Stimulated activated CD8-positive, alpha-beta memory T cell treated with anti-CD3 and anti-CD28 coated beads, Interleukin-12 subunit alpha, Interleukin-12 subunit beta, amount 100 ng/mL, for 24 hours (primary cell): ENCODE measurements around the gene ZBTB32.
"Not testable (repeated sequence)": the region's sequence is repeated elsewhere in the genome, so short reads cannot be mapped to it uniquely, and the experiment has no call there.

Source experiments
- DNase-seq: peaks from one replicate; pipeline ENCODE4 v3.0.0-alpha.2; 2020; ENCODE audit errors: extremely low read depth

The ZBTB32 gene

DNA sequence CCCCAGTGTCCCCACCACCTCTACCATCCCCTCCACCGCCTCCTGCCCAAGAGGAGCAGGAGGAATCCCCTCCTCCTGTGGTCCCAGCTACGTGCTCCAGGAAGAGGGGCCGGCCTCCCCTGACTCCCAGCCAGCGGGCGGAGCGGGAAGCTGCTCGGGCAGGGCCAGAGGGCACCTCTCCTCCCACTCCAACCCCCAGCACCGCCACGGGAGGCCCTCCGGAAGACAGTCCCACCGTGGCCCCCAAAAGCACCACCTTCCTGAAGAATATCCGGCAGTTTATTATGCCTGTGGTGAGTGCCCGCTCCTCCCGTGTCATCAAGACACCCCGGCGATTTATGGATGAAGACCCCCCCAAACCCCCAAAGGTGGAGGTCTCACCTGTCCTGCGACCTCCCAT lies 16.3 kb downstream of the ZBTB32 start:
- DNase-seq, result no peak

DNA sequence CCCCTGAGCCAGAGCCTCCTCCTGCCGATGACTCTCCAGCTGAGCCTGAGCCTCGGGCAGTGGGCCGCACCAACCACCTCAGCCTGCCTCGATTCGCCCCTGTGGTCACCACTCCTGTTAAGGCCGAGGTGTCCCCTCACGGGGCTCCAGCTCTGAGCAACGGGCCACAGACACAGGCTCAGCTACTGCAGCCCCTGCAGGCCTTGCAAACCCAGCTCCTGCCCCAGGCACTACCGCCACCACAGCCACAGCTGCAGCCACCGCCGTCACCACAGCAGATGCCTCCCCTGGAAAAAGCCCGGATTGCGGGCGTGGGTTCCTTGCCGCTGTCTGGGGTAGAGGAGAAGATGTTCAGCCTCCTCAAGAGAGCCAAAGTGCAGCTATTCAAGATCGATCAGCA lies 17.0 kb downstream of the ZBTB32 start:
- DNase-seq, result no peak

DNA sequence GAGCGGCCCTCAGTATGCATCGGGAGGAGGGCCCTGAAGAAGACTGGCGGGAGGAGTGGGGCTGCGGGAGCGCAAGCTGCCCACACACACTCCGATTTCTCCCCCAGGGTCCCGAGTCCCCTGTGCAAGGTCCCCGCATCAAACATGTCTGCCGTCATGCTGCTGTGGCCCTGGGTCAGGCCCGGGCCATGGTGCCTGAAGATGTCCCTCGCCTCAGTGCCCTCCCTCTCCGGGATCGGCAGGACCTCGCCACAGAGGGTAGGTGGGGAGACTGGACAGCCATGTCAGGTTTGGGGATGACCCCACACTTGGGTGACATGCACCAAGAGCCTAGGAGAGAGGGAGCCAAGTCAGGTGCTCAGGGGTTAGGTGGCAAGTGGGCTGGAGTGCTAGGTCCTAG lies 18.1 kb downstream of the ZBTB32 start:
- no peak for DNase-seq

DNA sequence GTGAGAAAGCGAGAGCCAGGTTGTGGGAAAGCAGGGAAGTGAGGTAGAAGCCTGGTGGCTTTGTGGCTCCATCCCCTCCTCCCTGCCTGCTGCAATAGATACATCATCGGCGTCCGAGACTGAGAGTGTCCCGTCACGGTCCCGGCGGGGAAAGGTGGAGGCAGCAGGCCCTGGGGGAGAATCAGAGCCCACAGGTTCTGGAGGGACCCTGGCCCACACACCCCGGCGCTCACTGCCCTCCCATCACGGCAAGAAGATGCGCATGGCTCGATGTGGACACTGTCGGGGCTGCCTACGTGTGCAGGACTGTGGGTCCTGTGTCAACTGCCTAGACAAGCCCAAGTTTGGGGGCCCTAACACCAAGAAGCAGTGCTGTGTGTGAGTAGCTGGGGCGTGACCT lies 18.5 kb downstream of the ZBTB32 start:
- DNase-seq, result no peak

DNA sequence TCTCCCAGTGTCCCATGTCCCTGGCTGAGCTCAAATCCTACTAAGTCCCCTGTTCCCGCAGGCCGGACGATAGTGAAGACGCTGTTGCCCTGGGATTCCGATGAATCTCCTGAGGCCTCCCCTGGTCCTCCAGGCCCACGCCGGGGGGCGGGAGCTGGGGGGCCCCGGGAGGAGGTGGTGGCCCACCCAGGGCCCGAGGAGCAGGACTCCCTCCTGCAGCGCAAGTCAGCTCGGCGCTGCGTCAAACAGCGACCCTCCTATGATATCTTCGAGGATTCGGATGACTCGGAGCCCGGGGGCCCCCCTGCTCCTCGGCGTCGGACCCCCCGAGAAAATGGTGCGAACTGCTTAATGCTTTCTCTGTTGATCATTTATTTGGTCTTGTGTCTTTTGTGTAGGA lies 19.3 kb downstream of the ZBTB32 start:
- DNase-seq, result no peak

DNA sequence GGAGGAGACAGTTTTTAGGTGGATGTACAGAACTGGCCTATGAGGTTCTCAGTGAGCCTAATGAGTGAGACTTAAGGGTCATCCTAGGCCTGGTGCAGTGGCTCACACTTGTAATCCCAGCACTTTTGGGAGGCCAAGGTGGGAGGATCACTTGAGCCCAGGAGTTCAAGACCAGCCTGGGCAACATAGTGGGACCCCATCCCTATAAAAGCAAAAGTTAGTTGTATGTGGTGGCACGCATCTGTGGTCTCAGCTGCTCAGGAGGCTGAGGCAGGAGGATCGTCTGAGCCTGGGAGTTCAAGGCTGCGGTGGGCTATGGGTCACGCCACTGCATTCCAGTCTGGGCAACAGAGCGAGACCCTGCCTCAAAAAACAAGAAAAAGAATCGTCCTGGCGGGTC lies 19.8 kb downstream of the ZBTB32 start:
- not testable (repeated sequence) for DNase-seq

DNA sequence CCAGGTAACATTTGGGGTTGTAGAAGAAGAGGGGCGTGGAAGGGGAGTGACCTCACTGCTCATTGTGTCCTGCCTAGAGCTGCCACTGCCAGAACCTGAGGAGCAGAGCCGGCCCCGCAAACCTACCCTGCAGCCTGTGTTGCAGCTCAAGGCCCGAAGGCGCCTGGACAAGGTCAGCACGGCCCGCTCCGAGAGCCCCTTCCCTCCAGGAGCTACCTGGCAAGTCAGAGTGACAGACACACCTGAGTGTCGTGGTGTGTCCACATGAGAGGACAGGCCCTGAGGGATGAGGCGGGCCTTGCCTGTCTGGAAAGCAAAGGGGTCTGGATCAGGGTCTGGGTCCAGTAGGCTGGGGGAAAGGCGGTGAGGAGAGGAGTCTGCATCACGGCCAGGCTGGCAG lies 20.2 kb downstream of the ZBTB32 start:
- DNase-seq, result no peak

DNA sequence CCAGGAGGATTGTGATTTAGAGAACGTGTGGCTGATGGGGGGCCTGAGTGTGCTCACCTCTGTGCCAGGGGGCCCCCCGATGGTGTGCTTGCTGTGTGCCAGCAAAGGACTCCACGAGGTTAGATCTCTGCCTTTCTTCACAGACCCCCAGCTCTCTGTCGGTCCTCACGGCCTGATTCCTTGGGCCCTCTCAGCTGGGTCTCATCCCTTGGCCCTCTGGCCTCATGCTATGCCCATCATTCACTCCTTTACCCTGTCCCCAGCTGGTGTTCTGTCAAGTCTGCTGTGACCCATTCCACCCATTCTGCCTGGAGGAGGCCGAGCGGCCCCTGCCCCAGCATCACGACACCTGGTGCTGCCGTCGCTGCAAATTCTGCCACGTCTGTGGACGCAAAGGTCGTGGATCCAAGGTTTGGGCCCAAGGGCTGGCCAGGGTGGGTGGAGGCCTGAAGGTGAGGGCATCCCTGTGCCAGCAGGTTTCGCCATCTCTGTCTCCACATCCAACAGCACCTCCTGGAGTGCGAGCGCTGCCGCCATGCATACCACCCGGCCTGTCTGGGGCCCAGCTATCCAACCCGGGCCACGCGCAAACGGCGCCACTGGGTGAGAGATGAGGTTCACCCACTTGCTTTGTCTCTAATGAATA lies 21.0 kb downstream of the ZBTB32 start:
- DNase-seq, result no peak

DNA sequence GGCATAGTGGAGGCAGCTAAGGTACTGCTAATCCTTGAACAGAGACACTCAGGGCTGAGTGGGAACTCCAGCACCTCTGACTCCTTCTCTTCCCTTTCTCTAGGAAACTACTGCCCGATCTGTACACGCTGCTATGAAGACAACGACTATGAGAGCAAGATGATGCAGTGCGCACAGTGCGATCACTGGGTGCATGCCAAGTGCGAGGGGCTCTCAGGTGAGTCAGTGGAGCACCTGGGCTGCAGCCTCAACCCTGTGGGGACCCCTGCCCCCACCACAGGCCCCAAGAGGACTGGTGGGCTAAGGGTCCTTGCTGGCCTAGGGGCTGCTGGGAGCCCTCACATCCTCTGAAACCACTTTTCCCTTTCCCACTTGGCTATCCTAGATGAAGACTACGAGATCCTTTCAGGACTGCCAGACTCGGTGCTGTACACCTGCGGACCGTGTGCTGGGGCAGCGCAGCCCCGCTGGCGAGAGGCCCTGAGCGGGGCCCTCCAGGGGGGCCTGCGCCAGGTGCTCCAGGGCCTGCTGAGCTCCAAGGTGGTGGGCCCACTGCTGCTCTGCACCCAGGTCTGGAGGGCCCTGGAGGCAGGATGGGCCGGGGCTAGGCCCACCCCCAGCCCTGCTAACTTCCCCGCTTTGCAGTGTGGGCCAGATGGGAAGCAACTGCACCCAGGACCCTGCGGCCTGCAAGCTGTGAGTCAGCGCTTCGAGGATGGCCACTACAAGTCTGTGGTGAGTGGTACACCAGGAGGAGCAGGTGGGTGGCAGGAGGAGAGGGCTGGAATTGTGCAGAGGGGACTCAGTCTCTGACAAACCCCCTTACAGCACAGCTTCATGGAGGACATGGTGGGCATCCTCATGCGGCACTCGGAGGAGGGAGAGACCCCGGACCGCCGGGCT lies 22.9 kb downstream of the ZBTB32 start:
- DNase-seq, result no peak

DNA sequence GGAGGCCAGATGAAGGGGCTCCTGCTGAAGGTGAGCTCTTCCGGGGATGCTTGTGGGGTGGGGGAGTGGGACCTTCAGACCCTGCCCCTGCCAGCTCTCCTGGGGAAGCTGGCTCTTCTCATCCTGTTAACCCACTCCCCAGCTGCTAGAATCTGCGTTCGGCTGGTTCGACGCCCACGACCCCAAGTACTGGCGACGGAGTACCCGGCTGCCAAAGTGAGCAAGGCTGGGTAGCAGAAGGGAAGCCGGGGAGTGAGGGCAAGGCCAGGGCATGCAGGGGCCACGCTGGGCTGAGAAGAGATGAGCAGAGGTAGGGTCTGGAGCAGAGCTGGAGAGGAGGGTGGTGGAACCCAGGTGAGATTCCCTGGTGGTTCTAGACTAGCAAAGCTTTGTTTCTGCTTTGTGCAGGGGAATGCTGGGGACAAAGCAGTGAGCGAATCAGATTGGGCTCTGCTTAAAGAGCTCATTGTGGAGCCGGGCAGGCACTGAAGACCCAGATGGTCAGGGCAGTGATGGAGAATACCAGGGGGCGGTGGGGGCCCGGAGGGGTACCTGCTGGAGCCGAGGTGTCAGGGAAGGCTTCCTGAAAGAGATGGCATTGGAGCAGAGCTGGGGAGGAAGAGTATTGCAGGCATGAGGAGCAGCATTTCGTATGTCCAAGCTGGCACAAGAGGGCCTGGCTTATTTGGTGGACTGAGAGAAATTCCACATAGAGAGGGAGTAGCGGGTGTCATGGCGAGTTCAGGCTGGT lies 23.8 kb downstream of the ZBTB32 start:
- DNase-seq, result no peak

DNA sequence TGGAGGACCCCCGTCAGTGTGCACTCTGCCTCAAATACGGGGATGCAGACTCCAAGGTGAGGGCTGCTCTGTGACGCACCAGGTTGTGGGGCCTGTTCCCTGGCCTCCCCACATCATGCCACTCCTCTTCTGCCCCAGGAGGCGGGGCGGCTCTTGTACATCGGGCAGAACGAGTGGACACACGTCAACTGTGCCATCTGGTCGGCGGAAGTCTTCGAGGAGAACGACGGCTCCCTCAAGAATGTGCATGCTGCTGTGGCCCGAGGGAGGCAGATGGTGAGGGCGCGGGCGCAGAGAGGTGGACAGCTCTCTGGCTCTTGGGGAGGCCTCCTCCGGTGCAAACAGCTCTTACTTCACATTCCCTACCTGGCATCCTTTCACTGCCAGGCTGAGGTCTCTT lies 24.7 kb downstream of the ZBTB32 start:
- no peak for DNase-seq

DNA sequence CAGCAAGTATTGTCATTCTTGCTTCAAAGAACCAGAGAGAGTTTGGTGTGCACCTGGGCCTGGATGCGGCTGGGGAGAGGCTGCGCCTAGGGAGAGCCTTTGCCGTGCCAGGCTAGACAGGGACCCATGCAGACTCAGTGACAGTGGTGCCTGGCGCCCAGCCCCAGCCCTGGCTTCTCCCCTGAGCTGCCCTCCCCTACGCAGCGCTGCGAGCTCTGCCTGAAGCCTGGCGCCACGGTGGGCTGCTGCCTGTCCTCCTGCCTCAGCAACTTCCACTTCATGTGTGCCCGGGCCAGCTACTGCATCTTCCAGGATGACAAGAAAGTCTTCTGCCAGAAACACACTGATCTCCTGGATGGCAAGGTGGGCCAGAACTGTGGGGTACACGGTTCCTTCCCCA lies 25.4 kb downstream of the ZBTB32 start:
- DNase-seq, result no peak

DNA sequence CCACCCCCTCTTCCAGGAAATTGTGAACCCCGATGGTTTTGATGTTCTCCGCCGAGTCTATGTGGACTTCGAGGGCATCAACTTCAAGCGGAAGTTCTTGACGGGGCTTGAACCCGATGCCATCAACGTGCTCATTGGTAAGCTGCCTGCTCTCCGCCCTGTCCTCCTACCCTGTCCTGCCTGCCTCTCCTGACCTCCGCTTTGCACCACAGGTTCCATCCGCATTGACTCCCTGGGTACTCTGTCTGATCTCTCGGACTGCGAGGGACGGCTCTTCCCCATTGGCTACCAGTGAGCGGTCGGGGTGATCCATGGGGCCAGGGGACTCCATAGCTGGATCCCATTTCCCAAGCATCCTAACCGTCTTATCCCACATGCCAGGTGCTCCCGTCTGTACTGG lies 26.0 kb downstream of the ZBTB32 start:
- DNase-seq, result no peak

DNA sequence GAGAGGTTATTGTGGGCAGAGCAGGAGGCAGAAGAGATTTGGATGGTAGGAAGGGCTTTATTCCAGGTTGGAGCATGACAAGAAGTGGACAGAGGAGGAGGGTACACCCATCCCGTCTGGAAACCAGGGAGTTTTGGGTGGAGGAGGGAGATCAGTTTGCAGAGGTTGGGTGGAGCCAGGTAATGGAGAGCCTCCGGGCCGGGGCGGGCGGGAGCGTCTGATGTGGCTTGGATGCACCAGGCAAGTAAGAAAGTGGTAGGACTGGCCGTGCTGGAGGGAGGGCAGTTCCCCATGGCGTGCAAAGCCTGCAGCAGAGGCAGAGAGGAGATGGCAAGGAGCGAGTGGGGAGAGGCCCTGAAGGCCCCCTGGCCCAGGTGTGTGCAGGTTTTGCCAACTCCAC lies 27.0 kb downstream of the ZBTB32 start:
- DNase-seq, result no peak

DNA sequence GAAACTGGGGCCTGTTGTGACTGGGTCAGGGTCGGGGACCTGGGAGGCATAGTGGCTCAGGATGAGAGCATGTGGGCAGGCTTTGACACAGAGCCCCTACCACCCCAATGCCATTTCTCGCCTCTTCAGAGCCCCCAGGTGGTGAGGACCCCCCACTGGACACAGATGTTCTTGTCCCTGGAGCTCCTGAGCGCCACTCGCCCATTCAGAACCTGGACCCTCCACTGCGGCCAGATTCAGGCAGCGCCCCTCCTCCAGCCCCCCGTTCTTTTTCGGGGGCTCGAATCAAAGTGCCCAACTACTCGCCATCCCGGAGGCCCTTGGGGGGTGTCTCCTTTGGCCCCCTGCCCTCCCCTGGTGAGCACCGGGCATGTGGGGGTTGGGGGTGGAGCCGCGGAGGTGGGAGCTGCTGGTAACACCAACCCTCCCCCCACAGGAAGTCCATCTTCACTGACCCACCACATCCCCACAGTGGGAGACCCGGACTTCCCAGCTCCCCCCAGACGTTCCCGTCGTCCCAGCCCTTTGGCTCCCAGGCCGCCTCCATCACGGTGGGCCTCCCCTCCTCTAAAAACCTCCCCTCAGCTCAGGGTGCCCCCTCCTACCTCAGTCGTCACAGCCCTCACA lies 27.5 kb downstream of the ZBTB32 start:
- no peak for DNase-seq

DNA sequence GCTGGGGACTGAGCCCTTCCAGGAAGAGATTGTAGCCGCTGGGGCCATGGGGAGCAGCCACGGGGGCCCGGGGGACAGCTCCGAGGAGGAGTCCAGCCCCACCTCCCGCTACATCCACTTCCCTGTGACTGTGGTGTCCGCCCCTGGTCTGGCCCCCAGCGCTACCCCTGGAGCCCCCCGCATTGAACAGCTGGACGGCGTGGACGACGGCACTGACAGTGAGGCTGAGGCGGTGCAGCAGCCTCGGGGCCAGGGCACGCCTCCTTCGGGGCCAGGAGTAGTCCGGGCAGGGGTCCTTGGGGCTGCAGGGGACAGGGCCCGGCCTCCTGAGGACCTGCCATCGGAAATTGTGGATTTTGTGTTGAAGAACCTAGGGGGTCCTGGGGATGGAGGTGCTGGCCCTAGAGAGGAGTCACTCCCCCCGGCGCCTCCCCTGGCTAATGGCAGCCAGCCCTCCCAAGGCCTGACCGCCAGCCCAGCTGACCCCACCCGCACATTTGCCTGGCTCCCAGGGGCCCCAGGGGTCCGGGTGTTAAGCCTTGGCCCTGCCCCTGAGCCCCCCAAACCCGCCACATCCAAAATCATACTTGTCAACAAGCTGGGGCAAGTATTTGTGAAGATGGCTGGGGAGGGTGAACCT lies 28.3 kb downstream of the ZBTB32 start:
- no peak for DNase-seq

DNA sequence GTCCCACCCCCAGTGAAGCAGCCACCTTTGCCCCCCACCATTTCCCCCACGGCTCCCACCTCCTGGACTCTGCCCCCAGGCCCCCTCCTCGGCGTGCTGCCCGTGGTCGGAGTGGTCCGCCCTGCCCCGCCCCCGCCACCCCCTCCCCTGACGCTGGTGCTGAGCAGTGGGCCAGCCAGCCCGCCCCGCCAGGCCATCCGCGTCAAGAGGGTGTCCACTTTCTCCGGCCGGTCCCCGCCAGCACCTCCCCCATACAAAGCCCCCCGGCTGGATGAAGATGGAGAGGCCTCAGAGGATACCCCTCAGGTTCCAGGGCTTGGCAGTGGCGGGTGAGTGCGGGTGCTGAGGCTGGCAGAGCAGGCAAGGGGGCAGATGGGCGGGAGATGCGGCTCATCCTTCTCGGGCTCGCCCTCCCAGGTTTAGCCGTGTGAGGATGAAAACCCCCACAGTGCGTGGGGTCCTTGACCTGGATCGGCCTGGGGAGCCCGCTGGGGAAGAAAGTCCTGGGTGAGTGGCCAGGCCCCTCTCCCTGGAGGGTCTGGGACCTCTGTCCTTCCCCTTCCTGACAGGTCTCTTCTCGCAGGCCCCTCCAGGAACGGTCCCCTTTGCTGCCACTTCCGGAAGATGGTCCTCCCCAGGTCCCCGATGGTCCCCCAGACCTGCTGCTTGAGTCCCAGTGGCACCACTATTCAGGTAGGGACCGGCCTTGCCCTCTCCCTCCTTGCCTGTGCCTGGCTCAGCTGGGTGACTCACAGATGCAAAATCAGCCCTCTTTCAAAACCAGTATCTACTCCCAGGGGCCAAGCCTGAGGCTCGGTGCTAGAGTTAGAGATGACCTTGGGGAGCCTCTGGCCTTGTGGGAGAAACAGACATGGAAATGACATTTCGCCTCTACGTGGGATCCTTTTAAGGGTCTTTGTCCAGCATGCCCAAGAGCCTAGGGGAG lies 29.1 kb downstream of the ZBTB32 start:
- no peak for DNase-seq

DNA sequence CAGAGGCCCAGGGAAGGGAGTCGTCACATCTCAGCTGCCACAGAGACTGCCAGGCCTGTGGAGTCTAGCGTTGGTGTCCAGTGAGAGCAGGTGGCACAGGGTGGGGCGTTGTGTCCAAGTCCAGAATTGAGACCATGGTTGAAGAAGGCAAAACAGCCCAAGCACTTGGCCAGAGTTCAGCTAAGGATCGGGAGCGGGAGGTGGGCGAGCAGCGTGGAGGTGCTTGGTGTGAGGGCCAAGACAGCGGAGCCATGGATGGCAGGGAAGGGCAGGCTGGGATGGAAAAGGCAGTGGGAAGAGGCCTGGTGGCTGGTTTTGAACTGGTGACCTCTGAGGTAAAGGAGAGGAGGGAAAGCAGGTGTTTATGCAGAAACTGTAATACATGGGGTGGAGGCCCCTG lies 29.9 kb downstream of the ZBTB32 start:
- no peak for DNase-seq

DNA sequence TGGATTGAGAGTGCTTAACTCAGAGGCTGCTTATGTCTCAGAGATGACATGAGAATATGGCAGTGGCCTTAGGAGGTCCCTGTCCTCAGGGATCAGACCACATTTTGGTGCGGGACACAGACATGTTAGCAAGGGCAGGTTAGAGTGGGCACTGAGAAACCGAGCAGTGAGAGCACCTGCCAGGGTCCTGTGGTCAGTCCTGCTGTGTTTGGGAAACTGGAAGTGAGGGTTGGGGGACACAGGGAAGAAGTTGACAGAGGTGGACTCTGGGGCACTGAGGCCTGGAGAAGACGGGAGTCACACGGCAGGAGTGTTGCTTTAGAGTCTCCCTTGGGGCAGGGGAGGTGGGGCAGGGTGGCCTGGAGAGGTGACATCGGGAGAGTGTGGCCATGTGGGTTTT lies 30.5 kb downstream of the ZBTB32 start:
- DNase-seq, result no peak
